ENCODE measurements around the gene GNG2.

Gene GNG2

GRCh38 chr14:51860164-51860824, at the start of gene GNG2:
Gene GNG2 (plus strand): TSS chr14:51860612. CDS start chr14:51950679, 90,067 bp downstream.
- DNase-seq (ENCODE audit: low spot score), result peak; percentile 78

GRCh38 chr14:51811706-51812105, 48.7 kb upstream of the GNG2 start:
- DNase-seq (ENCODE audit: low spot score), result no peak

- no peak for DNase-seq (ENCODE audit: low spot score)
Measured at GRCh38 chr14:51816031-51816430, 44.4 kb upstream of the GNG2 start.

- DNase-seq (ENCODE audit: low spot score), result no peak
Measured at GRCh38 chr14:51817326-51817725, 43.1 kb upstream of the GNG2 start.

- no peak for DNase-seq (ENCODE audit: low spot score)
Measured at GRCh38 chr14:51818748-51819380, 41.5 kb upstream of the GNG2 start.

GRCh38 chr14:51821822-51822221, 38.6 kb upstream of the GNG2 start:
- no peak for DNase-seq (ENCODE audit: low spot score)

- DNase-seq (ENCODE audit: low spot score), result no peak
Measured at GRCh38 chr14:51822499-51822898, 37.9 kb upstream of the GNG2 start.

- no peak for DNase-seq (ENCODE audit: low spot score)
Measured at GRCh38 chr14:51823706-51824105, 36.7 kb upstream of the GNG2 start.

GRCh38 chr14:51824191-51824590, 36.2 kb upstream of the GNG2 start:
- DNase-seq (ENCODE audit: low spot score), result no peak

- no peak for DNase-seq (ENCODE audit: low spot score)
Measured at GRCh38 chr14:51825926-51826325, 34.5 kb upstream of the GNG2 start.

GRCh38 chr14:51828017-51828797, 32.2 kb upstream of the GNG2 start:
- DNase-seq (ENCODE audit: low spot score), result peak; percentile 87

GRCh38 chr14:51834240-51834639, 26.2 kb upstream of the GNG2 start:
- no peak for DNase-seq (ENCODE audit: low spot score)

- DNase-seq (ENCODE audit: low spot score), result no peak
Measured at GRCh38 chr14:51836417-51836816, 24.0 kb upstream of the GNG2 start.

GRCh38 chr14:51844081-51844881, 16.1 kb upstream of the GNG2 start:
- no peak for DNase-seq (ENCODE audit: low spot score)

- no peak for DNase-seq (ENCODE audit: low spot score)
Measured at GRCh38 chr14:51845811-51846210, 14.6 kb upstream of the GNG2 start.

GRCh38 chr14:51846631-51847488, 13.6 kb upstream of the GNG2 start:
- peak; percentile 94 for DNase-seq (ENCODE audit: low spot score)

GRCh38 chr14:51847489-51847796, 13.0 kb upstream of the GNG2 start:
- no peak for DNase-seq (ENCODE audit: low spot score)

GRCh38 chr14:51848120-51848519, 12.3 kb upstream of the GNG2 start:
- DNase-seq (ENCODE audit: low spot score), result peak; percentile 11

- DNase-seq (ENCODE audit: low spot score), result peak; percentile 61
Measured at GRCh38 chr14:51849097-51849496, 11.3 kb upstream of the GNG2 start.

- DNase-seq (ENCODE audit: low spot score), result no peak
Measured at GRCh38 chr14:51850651-51851050, 9.8 kb upstream of the GNG2 start.

GRCh38 chr14:51852541-51852940, 7.9 kb upstream of the GNG2 start:
- no peak for DNase-seq (ENCODE audit: low spot score)

- DNase-seq (ENCODE audit: low spot score), result no peak
Measured at GRCh38 chr14:51855234-51855633, 5.2 kb upstream of the GNG2 start.
